Mammary epithelial cell (primary cell): Measurements from ENCODE around the gene SEC14L5.
"Not testable (repeated sequence)": the region's sequence is repeated elsewhere in the genome, so short reads cannot be mapped to it uniquely, and the experiment has no call there.

Source experiments
- EZH2 ChIP-seq: IDR thresholded peaks from 2 replicates; pipeline ENCODE4 v1.6.1; 2012; ENCODE audit warnings: low read length, inconsistent platforms, borderline replicate concordance
- TF ChIP-seq, protein P1 (sequence below), 2 donors: IDR thresholded peaks in 1 of 2; conservative IDR thresholded peaks in 1 of 2; 2 replicates each; pipeline ENCODE4 v1.5.1; 2011 to 2012; ENCODE audit warnings: inconsistent platforms in 2 of 2, low read length in 2 of 2, mild to moderate bottlenecking in 2 of 2, control low read depth in 1 of 2, low read depth in 1 of 2; ENCODE audit not compliant: insufficient read depth in 1 of 2; ENCODE audit errors: extremely low read depth in 1 of 2

DNA sequence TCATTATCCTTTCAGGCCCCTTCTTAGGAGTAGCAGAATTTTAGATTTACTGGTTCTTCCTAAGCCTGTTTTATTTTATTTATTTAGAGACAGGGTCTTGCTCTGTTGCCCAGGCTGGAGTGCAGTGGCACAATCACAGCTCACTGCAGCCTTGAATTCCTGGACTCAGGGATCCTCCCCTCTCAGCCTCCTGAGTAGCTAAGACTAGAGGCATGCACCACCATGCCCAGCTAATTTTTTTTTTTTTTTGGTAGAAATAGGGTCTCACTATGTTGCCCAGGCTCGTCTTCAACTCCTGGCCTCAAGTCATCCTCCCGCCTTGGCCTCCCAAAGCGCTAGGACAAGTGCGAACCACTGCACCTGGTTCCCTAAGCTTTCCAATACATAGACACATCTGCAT, 28.5 kb upstream of the SEC14L5 start:
- TF ChIP-seq, protein P1, sequence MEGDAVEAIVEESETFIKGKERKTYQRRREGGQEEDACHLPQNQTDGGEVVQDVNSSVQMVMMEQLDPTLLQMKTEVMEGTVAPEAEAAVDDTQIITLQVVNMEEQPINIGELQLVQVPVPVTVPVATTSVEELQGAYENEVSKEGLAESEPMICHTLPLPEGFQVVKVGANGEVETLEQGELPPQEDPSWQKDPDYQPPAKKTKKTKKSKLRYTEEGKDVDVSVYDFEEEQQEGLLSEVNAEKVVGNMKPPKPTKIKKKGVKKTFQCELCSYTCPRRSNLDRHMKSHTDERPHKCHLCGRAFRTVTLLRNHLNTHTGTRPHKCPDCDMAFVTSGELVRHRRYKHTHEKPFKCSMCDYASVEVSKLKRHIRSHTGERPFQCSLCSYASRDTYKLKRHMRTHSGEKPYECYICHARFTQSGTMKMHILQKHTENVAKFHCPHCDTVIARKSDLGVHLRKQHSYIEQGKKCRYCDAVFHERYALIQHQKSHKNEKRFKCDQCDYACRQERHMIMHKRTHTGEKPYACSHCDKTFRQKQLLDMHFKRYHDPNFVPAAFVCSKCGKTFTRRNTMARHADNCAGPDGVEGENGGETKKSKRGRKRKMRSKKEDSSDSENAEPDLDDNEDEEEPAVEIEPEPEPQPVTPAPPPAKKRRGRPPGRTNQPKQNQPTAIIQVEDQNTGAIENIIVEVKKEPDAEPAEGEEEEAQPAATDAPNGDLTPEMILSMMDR (conservative IDR thresholded peaks at IDR 0.05 in 1 of 2, IDR thresholded peaks at IDR 0.05 in 1 of 2; ENCODE audit: extremely low read depth in 1 of 2, insufficient read depth in 1 of 2, low read depth in 1 of 2, low read length in 2 of 2) = not testable (repeated sequence)
- TF ChIP-seq EZH2 = not testable (repeated sequence)
